GM12878 (cell line): ENCODE data around the gene NKX1-2. TPM values are rescaled to one million over a fixed set of nuclear protein-coding genes. Genes with fewer than 3 reads are reported as not detected.

ENCODE experiments used
- polyA plus RNA-seq, 11 experiments: library from polyadenylated mRNA; depleted of rRNA in 4 of 11; unstranded in 6 of 11; stranded (reverse) in 5 of 11; fragments of >200 nt; fragmentation: Nextera tagmentation in 4 of 11; fragmentation: Illumina TruSeq in 1 of 11; extraction: Ambion mirVana in 4 of 11; extraction: Trizol in 1 of 11; gene quantifications; 1 replicate in 1 of 11; 2 replicates in 10 of 11; pipeline versions ENCODE4 v1.2.1 to v1.2.3, GENCODE V29; 2011 to 2016; ENCODE audit warnings: inconsistent platforms in 2 of 11, missing spikeins in 2 of 11, low read depth in 1 of 11
- total RNA-seq, 4 experiments: library from RNA; depleted of rRNA in 3 of 4; stranded (reverse); fragments of >200 nt in 3 of 4; fragmentation: Illumina TruSeq in 1 of 4; extraction: Trizol in 1 of 4; gene quantifications; 2 replicates each; pipeline versions ENCODE4 v1.2.1 to v1.2.3, GENCODE V29; 2013 to 2021
- TF ChIP-seq, protein P1 (sequence below): fragments of 450-650 bp; formaldehyde crosslinking; IDR thresholded peaks from 2 replicates; pipeline ENCODE4 v1.4.0; 2020; ENCODE audit warnings: mild to moderate bottlenecking, moderate library complexity
- TF ChIP-seq, protein P2 (sequence below): IDR thresholded peaks from 2 replicates; pipeline ENCODE4 v1.6.1; 2012; ENCODE audit warnings: improper control_type of control experiment, low read depth, low read length; ENCODE audit not compliant: insufficient replicate concordance

Gene NKX1-2
- total and polyA plus RNA-seq, 10 of the 15 experiments (the other 5 are each of a cell fraction or from before 2014, with no cell fraction given), result not detected

GRCh38 chr10:124428207-124428777, 21.5 kb downstream of the NKX1-2 start (continued):
- TF ChIP-seq, protein P1, sequence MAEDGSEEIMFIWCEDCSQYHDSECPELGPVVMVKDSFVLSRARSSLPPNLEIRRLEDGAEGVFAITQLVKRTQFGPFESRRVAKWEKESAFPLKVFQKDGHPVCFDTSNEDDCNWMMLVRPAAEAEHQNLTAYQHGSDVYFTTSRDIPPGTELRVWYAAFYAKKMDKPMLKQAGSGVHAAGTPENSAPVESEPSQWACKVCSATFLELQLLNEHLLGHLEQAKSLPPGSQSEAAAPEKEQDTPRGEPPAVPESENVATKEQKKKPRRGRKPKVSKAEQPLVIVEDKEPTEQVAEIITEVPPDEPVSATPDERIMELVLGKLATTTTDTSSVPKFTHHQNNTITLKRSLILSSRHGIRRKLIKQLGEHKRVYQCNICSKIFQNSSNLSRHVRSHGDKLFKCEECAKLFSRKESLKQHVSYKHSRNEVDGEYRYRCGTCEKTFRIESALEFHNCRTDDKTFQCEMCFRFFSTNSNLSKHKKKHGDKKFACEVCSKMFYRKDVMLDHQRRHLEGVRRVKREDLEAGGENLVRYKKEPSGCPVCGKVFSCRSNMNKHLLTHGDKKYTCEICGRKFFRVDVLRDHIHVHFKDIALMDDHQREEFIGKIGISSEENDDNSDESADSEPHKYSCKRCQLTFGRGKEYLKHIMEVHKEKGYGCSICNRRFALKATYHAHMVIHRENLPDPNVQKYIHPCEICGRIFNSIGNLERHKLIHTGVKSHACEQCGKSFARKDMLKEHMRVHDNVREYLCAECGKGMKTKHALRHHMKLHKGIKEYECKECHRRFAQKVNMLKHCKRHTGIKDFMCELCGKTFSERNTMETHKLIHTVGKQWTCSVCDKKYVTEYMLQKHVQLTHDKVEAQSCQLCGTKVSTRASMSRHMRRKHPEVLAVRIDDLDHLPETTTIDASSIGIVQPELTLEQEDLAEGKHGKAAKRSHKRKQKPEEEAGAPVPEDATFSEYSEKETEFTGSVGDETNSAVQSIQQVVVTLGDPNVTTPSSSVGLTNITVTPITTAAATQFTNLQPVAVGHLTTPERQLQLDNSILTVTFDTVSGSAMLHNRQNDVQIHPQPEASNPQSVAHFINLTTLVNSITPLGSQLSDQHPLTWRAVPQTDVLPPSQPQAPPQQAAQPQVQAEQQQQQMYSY (CRISPR knock-in tag), result no peak
- TF ChIP-seq, protein P2, sequence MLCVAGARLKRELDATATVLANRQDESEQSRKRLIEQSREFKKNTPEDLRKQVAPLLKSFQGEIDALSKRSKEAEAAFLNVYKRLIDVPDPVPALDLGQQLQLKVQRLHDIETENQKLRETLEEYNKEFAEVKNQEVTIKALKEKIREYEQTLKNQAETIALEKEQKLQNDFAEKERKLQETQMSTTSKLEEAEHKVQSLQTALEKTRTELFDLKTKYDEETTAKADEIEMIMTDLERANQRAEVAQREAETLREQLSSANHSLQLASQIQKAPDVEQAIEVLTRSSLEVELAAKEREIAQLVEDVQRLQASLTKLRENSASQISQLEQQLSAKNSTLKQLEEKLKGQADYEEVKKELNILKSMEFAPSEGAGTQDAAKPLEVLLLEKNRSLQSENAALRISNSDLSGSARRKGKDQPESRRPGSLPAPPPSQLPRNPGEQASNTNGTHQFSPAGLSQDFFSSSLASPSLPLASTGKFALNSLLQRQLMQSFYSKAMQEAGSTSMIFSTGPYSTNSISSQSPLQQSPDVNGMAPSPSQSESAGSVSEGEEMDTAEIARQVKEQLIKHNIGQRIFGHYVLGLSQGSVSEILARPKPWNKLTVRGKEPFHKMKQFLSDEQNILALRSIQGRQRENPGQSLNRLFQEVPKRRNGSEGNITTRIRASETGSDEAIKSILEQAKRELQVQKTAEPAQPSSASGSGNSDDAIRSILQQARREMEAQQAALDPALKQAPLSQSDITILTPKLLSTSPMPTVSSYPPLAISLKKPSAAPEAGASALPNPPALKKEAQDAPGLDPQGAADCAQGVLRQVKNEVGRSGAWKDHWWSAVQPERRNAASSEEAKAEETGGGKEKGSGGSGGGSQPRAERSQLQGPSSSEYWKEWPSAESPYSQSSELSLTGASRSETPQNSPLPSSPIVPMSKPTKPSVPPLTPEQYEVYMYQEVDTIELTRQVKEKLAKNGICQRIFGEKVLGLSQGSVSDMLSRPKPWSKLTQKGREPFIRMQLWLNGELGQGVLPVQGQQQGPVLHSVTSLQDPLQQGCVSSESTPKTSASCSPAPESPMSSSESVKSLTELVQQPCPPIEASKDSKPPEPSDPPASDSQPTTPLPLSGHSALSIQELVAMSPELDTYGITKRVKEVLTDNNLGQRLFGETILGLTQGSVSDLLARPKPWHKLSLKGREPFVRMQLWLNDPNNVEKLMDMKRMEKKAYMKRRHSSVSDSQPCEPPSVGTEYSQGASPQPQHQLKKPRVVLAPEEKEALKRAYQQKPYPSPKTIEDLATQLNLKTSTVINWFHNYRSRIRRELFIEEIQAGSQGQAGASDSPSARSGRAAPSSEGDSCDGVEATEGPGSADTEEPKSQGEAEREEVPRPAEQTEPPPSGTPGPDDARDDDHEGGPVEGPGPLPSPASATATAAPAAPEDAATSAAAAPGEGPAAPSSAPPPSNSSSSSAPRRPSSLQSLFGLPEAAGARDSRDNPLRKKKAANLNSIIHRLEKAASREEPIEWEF, result no peak
